HCT116 (cell line): ENCODE measurements around the gene UNC5C. TPM values are rescaled to one million over a fixed set of nuclear protein-coding genes. Genes with fewer than 3 reads are reported as not detected.

Source experiments
- ATAC-seq: fragments of 200-7000 bp; cut with Tn5 transposase; 2 replicates; pipeline ENCODE4 v1.9.1; 2020; ENCODE audit warnings: mild to moderate bottlenecking, moderate library complexity
- BruUV-seq: library from RNA; stranded (reverse); fragments of 400-500 nt; replicated peaks from 2 replicates; lab custom pipeline; 2021; lab: Mats Ljungman, UMichigan
- CTCF ChIA-PET: fragments of 300-600 bp; sonication (Branson Sonifier 250); formaldehyde crosslinking; loops from one replicate; lab custom pipeline; 2021; ENCODE audit warnings: antibody characterized with exemption; lab: Charles Lee
- POLR2A ChIA-PET: fragments of 300-600, 350-600 bp; sonication (Branson Sonifier 250); formaldehyde crosslinking; loops from one replicate; lab custom pipeline; 2021; ENCODE audit warnings: antibody characterized with exemption; lab: Charles Lee
- RAD21 ChIA-PET, 2 experiments: fragments of 300-600 bp; sonication (Branson Sonifier 250); formaldehyde crosslinking; loops; one replicate each; lab custom pipeline; 2023; ENCODE audit warnings: low total read pairs in 2 of 2; ENCODE audit not compliant: uncharacterized antibody in 2 of 2, unreplicated experiment in 2 of 2, low non-redundant PET in 1 of 2; lab: Charles Lee
- DNase-seq: peaks from one replicate; pipeline ENCODE4 v3.0.0-alpha.2; 2010; ENCODE audit warnings: low read depth, low spot score
- H2AFZ ChIP-seq: fragments of 200-600 bp; shearing (Covaris generic), sonication (generic); 2 replicates; pipeline ENCODE4 v1.6.1; 2017; ENCODE audit warnings: low read depth, mixed run types, mixed read lengths, antibody characterized with exemption, low read length; ENCODE audit not compliant: poor library complexity, severe bottlenecking
- H3K27ac ChIP-seq: 2 replicates; pipeline ENCODE4 v1.5.1; 2012; ENCODE audit warnings: low read depth, low read length
- H3K27me3 ChIP-seq: fragments of 200-600 bp; sonication (generic); 2 replicates; pipeline ENCODE4 v1.6.1; 2016; ENCODE audit warnings: mixed run types, low read length, mixed read lengths; ENCODE audit not compliant: insufficient read depth
- H3K36me3 ChIP-seq, 2 experiments: fragments of 200-500 bp in 1 of 2; fragments of 200-600 bp in 1 of 2; sonication (Bioruptor generic) in 1 of 2; sonication (generic) in 1 of 2; 2 replicates each; pipeline versions ENCODE4 v1.5.1 to v1.6.1; 2014 to 2016; ENCODE audit warnings: low read length in 2 of 2, inconsistent platforms in 1 of 2, mixed read lengths in 1 of 2, mixed run types in 1 of 2; ENCODE audit not compliant: insufficient read depth in 2 of 2, control insufficient read depth in 1 of 2
- H3K4me1 ChIP-seq, 2 experiments: fragments of 200-600 bp in 1 of 2; sonication (generic) in 1 of 2; 2 replicates each; pipeline versions ENCODE4 v1.5.1 to v1.6.1; 2012 to 2017; ENCODE audit warnings: low read length in 2 of 2, inconsistent platforms in 1 of 2, mild to moderate bottlenecking in 1 of 2, mixed read lengths in 1 of 2, mixed run types in 1 of 2, moderate library complexity in 1 of 2; ENCODE audit not compliant: insufficient read depth in 2 of 2, control insufficient read depth in 1 of 2
- H3K4me2 ChIP-seq: fragments of 200-600 bp; sonication (generic); 2 replicates; pipeline ENCODE4 v1.6.1; 2017; ENCODE audit warnings: mixed run types, low read length, mixed read lengths
- H3K4me3 ChIP-seq, 2 experiments: fragments of 200-600 bp in 1 of 2; sonication (generic) in 1 of 2; replicated peaks in 1 of 2; 2 replicates each; pipeline ENCODE4 v1.5.1; 2011 to 2016; ENCODE audit warnings: low read length in 2 of 2, control low read depth in 1 of 2, low read depth in 1 of 2, mild to moderate bottlenecking in 1 of 2, mixed read lengths in 1 of 2, mixed run types in 1 of 2
- H3K79me2 ChIP-seq: fragments of 200-600 bp; sonication (generic); 2 replicates; pipeline ENCODE4 v1.6.1; 2017; ENCODE audit warnings: mild to moderate bottlenecking, mixed run types, low read length, moderate library complexity, mixed read lengths; ENCODE audit not compliant: insufficient read depth
- H3K9ac ChIP-seq: fragments of 200-600 bp; sonication (generic); 2 replicates; pipeline ENCODE4 v1.6.1; 2016; ENCODE audit warnings: low read length, mixed read lengths
- H3K9me2 ChIP-seq: fragments of 200-600 bp; sonication (generic), shearing (Covaris generic); 2 replicates; pipeline ENCODE4 v1.6.1; 2017; ENCODE audit warnings: mixed run types, mild to moderate bottlenecking, moderate library complexity; ENCODE audit not compliant: insufficient read depth
- H3K9me3 ChIP-seq, 2 experiments: fragments of 200-500 bp in 1 of 2; fragments of 200-600 bp in 1 of 2; sonication (Bioruptor generic) in 1 of 2; sonication (generic) in 1 of 2; 2 replicates each; pipeline ENCODE4 v1.6.1; 2014 to 2017; ENCODE audit warnings: low read length in 2 of 2, mixed read lengths in 2 of 2, inconsistent platforms in 1 of 2, low read depth in 1 of 2, mild to moderate bottlenecking in 1 of 2, mixed run types in 1 of 2, moderate library complexity in 1 of 2; ENCODE audit not compliant: control insufficient read depth in 1 of 2, insufficient read depth in 1 of 2
- H4K20me1 ChIP-seq: fragments of 200-600 bp; sonication (generic), shearing (Covaris generic); 2 replicates; pipeline ENCODE4 v1.6.1; 2017; ENCODE audit warnings: mixed run types, mild to moderate bottlenecking, moderate library complexity; ENCODE audit not compliant: insufficient read depth
- CBX3 ChIP-seq: IDR thresholded peaks from 2 replicates; pipeline ENCODE4 v1.6.1; 2012; ENCODE audit warnings: low read depth
- CEBPB ChIP-seq: IDR thresholded peaks from 2 replicates; pipeline ENCODE4 v1.6.1; 2012; ENCODE audit warnings: low read depth
- EZH2phosphoT487 ChIP-seq: fragments of 200-600 bp; IDR thresholded peaks from 2 replicates; pipeline ENCODE4 v1.6.1; 2018; ENCODE audit warnings: antibody characterized with exemption, borderline replicate concordance
- FOSL1 ChIP-seq: IDR thresholded peaks from 2 replicates; pipeline ENCODE4 v1.6.1; 2012; ENCODE audit warnings: low read depth
- POLR2A ChIP-seq: IDR thresholded peaks from 2 replicates; pipeline ENCODE4 v1.7.0; 2011; ENCODE audit warnings: borderline replicate concordance; ENCODE audit not compliant: insufficient read depth, insufficient read length; ENCODE audit errors: extremely low read depth
- RAD21 ChIP-seq: IDR thresholded peaks from 2 replicates; pipeline ENCODE4 v1.6.1; 2012; ENCODE audit warnings: low read depth, mild to moderate bottlenecking
- SRF ChIP-seq: IDR thresholded peaks from 2 replicates; pipeline ENCODE4 v1.6.1; 2012; ENCODE audit warnings: low read depth
- ZFX ChIP-seq: fragments of 450-650 bp; IDR thresholded peaks from 2 replicates; pipeline ENCODE4 v1.6.1; 2017
- intact Hi-C: fragments of 100-400 bp; cut with micrococcal nuclease; formaldehyde crosslinking; loops from 2 replicates; pipeline ENCODE4 v1.10.0; 2022
- total RNA-seq: library from RNA; stranded (reverse); gene quantifications from one replicate; pipeline ENCODE4 v1.2.1, GENCODE V29; 2021; ENCODE audit not compliant: unreplicated experiment
- TF ChIP-seq, protein P1 (sequence below): IDR thresholded peaks from 2 replicates; pipeline ENCODE4 v1.6.1; 2012; ENCODE audit warnings: low read depth
- TF ChIP-seq, protein P2 (sequence below): IDR thresholded peaks from 2 replicates; pipeline ENCODE4 v1.6.1; 2012
- TF ChIP-seq, protein P3 (sequence below): IDR thresholded peaks from 2 replicates; pipeline ENCODE4 v1.6.1; 2011; ENCODE audit warnings: mild to moderate bottlenecking, low read length, moderate library complexity; ENCODE audit not compliant: insufficient replicate concordance; ENCODE audit errors: extremely low read depth
- TF ChIP-seq, protein P4 (sequence below), 3 experiments: fragments of 200-600 bp in 1 of 3; sonication (generic) in 1 of 3; IDR thresholded peaks in 2 of 3; conservative IDR thresholded peaks in 1 of 3; 2 replicates each; pipeline ENCODE4 v1.5.1; 2012 to 2017; ENCODE audit warnings: low read depth in 2 of 3, low read length in 2 of 3, antibody characterized with exemption in 1 of 3, borderline replicate concordance in 1 of 3, control low read depth in 1 of 3, mild to moderate bottlenecking in 1 of 3, mixed read lengths in 1 of 3, mixed run types in 1 of 3, moderate library complexity in 1 of 3; ENCODE audit not compliant: insufficient read depth in 1 of 3

The UNC5C gene
- total RNA-seq, 1 experiment from 2014 or later = not detected

DNA sequence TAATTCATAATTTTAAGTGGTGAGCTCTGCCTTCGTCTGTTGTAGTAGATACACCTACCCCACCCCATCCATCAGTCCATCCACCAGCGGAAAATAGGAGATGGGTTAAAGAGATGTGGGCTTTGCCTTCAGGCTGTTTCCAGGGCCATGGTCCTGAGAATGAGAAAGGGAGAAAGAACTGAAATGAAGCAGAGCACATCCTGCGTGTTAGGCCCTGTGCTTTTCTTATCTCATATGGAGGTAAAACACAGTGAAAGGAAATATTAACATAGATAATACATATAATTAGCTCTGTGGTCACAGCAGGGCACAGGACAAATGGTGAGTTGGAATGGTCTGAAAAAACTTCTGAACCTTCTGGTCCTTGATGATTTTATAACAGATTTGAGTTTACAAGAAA is 397.5 kb downstream of the UNC5C start:
- Histone ChIP-seq H3K9me2 (no peaks in the 10 kb centered on the region), H3K4me1 (no peaks in the 10 kb centered on the region), H3K27ac (no peak overlapping the region), H3K27me3 (no peaks in the 10 kb centered on the region)
- TF ChIP-seq RAD21 (no peak), SRF (no peak), ZFX (no peak), CEBPB (no peak), CBX3 (no peak), POLR2A (no peak), FOSL1 (no peak), EZH2phosphoT487 (no peak)
- TF ChIP-seq, protein P1, sequence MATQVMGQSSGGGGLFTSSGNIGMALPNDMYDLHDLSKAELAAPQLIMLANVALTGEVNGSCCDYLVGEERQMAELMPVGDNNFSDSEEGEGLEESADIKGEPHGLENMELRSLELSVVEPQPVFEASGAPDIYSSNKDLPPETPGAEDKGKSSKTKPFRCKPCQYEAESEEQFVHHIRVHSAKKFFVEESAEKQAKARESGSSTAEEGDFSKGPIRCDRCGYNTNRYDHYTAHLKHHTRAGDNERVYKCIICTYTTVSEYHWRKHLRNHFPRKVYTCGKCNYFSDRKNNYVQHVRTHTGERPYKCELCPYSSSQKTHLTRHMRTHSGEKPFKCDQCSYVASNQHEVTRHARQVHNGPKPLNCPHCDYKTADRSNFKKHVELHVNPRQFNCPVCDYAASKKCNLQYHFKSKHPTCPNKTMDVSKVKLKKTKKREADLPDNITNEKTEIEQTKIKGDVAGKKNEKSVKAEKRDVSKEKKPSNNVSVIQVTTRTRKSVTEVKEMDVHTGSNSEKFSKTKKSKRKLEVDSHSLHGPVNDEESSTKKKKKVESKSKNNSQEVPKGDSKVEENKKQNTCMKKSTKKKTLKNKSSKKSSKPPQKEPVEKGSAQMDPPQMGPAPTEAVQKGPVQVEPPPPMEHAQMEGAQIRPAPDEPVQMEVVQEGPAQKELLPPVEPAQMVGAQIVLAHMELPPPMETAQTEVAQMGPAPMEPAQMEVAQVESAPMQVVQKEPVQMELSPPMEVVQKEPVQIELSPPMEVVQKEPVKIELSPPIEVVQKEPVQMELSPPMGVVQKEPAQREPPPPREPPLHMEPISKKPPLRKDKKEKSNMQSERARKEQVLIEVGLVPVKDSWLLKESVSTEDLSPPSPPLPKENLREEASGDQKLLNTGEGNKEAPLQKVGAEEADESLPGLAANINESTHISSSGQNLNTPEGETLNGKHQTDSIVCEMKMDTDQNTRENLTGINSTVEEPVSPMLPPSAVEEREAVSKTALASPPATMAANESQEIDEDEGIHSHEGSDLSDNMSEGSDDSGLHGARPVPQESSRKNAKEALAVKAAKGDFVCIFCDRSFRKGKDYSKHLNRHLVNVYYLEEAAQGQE = no peak
- TF ChIP-seq, protein P2, sequence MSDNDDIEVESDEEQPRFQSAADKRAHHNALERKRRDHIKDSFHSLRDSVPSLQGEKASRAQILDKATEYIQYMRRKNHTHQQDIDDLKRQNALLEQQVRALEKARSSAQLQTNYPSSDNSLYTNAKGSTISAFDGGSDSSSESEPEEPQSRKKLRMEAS = no peak
- TF ChIP-seq, protein P3, sequence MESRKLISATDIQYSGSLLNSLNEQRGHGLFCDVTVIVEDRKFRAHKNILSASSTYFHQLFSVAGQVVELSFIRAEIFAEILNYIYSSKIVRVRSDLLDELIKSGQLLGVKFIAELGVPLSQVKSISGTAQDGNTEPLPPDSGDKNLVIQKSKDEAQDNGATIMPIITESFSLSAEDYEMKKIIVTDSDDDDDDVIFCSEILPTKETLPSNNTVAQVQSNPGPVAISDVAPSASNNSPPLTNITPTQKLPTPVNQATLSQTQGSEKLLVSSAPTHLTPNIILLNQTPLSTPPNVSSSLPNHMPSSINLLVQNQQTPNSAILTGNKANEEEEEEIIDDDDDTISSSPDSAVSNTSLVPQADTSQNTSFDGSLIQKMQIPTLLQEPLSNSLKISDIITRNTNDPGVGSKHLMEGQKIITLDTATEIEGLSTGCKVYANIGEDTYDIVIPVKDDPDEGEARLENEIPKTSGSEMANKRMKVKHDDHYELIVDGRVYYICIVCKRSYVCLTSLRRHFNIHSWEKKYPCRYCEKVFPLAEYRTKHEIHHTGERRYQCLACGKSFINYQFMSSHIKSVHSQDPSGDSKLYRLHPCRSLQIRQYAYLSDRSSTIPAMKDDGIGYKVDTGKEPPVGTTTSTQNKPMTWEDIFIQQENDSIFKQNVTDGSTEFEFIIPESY = no peak
- TF ChIP-seq, protein P4, sequence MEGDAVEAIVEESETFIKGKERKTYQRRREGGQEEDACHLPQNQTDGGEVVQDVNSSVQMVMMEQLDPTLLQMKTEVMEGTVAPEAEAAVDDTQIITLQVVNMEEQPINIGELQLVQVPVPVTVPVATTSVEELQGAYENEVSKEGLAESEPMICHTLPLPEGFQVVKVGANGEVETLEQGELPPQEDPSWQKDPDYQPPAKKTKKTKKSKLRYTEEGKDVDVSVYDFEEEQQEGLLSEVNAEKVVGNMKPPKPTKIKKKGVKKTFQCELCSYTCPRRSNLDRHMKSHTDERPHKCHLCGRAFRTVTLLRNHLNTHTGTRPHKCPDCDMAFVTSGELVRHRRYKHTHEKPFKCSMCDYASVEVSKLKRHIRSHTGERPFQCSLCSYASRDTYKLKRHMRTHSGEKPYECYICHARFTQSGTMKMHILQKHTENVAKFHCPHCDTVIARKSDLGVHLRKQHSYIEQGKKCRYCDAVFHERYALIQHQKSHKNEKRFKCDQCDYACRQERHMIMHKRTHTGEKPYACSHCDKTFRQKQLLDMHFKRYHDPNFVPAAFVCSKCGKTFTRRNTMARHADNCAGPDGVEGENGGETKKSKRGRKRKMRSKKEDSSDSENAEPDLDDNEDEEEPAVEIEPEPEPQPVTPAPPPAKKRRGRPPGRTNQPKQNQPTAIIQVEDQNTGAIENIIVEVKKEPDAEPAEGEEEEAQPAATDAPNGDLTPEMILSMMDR (IDR thresholded peaks at IDR 0.05 in 2 of 3, conservative IDR thresholded peaks at IDR 0.05 in 1 of 3; ENCODE audit: borderline replicate concordance in 1 of 3, insufficient read depth in 1 of 3, low read depth in 2 of 3, low read length in 2 of 3) = no peak
- TF ChIP-seq, all 23 proteins: peak for 0
- intact Hi-C loops = no loop called here
- no peaks in the 10 kb centered on the region for H4K20me1 ChIP-seq
- RAD21 ChIA-PET = no interaction called here
- POLR2A ChIA-PET = no interaction called here
- H3K79me2 ChIP-seq = no peaks in the 10 kb centered on the region
- DNase-seq = no peak
- no peak overlapping the region for H2AFZ ChIP-seq
- ATAC-seq = no peak
- H3K9ac ChIP-seq = no peak overlapping the region
- CTCF ChIA-PET = no interaction called here
- H3K36me3 ChIP-seq = no peaks in the 10 kb centered on the region
- H3K9me3 ChIP-seq = no peaks in the 10 kb centered on the region
- no peak overlapping the region for H3K4me3 ChIP-seq
- no TSS peak for BruUV-seq
- H3K4me2 ChIP-seq = no peak overlapping the region
